22Rv1 (cell line): ENCODE results near the gene SLCO4C1.

ENCODE experiments used
- H3K27ac ChIP-seq: fragments of 450-650 bp; 2 replicates; pipeline ENCODE4 v1.5.1; 2017
- CTCF ChIP-seq: fragments of 450-650 bp; IDR thresholded peaks from 2 replicates; pipeline ENCODE4 v1.5.1; 2017; ENCODE audit warnings: mild to moderate bottlenecking
- ZFX ChIP-seq: fragments of 450-650 bp; IDR thresholded peaks from 2 replicates; pipeline ENCODE4 v1.6.1; 2017; ENCODE audit warnings: antibody characterized with exemption, borderline replicate concordance

Gene SLCO4C1

GRCh38 chr5:102200861-102201260 is 95.2 kb downstream of the SLCO4C1 start:
- TF ChIP-seq CTCF (no peak), ZFX (no peak)
- H3K27ac ChIP-seq: no peak overlapping the region

- no peak overlapping the region for H3K27ac ChIP-seq
- TF ChIP-seq CTCF (no peak), ZFX (no peak)
Observed at GRCh38 chr5:102196481-102196880, 99.6 kb downstream of the SLCO4C1 start.
